K562 (cell line): Measurements from ENCODE around the gene TECPR1.

Source experiments
- KDM1A ChIP-seq, 2 experiments: fragments of 450-650 bp; IDR thresholded peaks; 2 replicates each; pipeline ENCODE4 v1.6.1; 2016; ENCODE audit warnings: mild to moderate bottlenecking in 2 of 2
- MTA3 ChIP-seq: fragments of 450-650 bp; formaldehyde crosslinking; IDR thresholded peaks from 2 replicates; pipeline ENCODE4 v1.6.1; 2017; ENCODE audit warnings: mild to moderate bottlenecking, borderline replicate concordance
- POLR2A ChIP-seq: fragments of 450-650 bp; conservative IDR thresholded peaks from 2 replicates; pipeline ENCODE4 v1.6.1; 2016

GRCh38 chr7:98185101-98185500 lies 66.9 kb downstream of the TECPR1 start:
- TF ChIP-seq MTA3 = no peak
- no peak for TF ChIP-seq POLR2A
- TF ChIP-seq KDM1A (IDR thresholded peaks at IDR 0.05) = no peak
